Amniotic stem cell (primary cell): Measurements from ENCODE around the gene RPEL1.

ENCODE experiments used
- DNase-seq: peaks from one replicate; lab custom pipeline; 2025; lab: John Stamatoyannopoulos, UW

The RPEL1 gene

GRCh38 chr10:103278862-103279298 lies 33.2 kb downstream of the RPEL1 start:
- peak; percentile 17 for DNase-seq

- DNase-seq = no peak
Observed at GRCh38 chr10:103280031-103280430, 34.3 kb downstream of the RPEL1 start.

- DNase-seq = no peak
Observed at GRCh38 chr10:103280506-103280905, 34.8 kb downstream of the RPEL1 start.

- no peak for DNase-seq
Observed at GRCh38 chr10:103281753-103282152, 36.1 kb downstream of the RPEL1 start.

GRCh38 chr10:103282961-103283360 lies 37.3 kb downstream of the RPEL1 start:
- DNase-seq = no peak

GRCh38 chr10:103284170-103284569 lies 38.5 kb downstream of the RPEL1 start:
- DNase-seq = no peak

- DNase-seq = no peak
Observed at GRCh38 chr10:103287992-103288391, 42.3 kb downstream of the RPEL1 start.

- no peak for DNase-seq
Observed at GRCh38 chr10:103291588-103291987, 45.9 kb downstream of the RPEL1 start.

- DNase-seq = peak; percentile 66
Observed at GRCh38 chr10:103295374-103296015, 49.8 kb downstream of the RPEL1 start.
